DOHH2 (cell line): Measurements from ENCODE around the gene CLIC4.

Source experiments
- H3F3A ChIP-seq: fragments of 200-600 bp; sonication (generic), shearing (Covaris generic); 2 replicates; pipeline ENCODE4 v1.6.0; 2016; ENCODE audit warnings: antibody characterized with exemption, mild to moderate bottlenecking; ENCODE audit not compliant: control insufficient read depth, insufficient read depth
- H3K27ac ChIP-seq: fragments of 200-600 bp; sonication (generic); 2 replicates; pipeline ENCODE4 v1.5.1; 2014; ENCODE audit warnings: low read depth, mild to moderate bottlenecking, low read length, moderate library complexity
- H3K27me3 ChIP-seq: fragments of 200-600 bp; sonication (generic); 2 replicates; pipeline ENCODE4 v1.6.1; 2014; ENCODE audit warnings: mild to moderate bottlenecking, low read length, mixed read lengths; ENCODE audit not compliant: control insufficient read depth
- H3K36me3 ChIP-seq: fragments of 200-600 bp; sonication (generic); 2 replicates; pipeline ENCODE4 v1.6.1; 2014; ENCODE audit warnings: mild to moderate bottlenecking, low read length, moderate library complexity, mixed read lengths; ENCODE audit not compliant: control insufficient read depth
- H3K4me1 ChIP-seq: fragments of 200-600 bp; sonication (generic); 2 replicates; pipeline ENCODE4 v1.6.1; 2014; ENCODE audit warnings: mild to moderate bottlenecking, low read length, mixed read lengths; ENCODE audit not compliant: control insufficient read depth
- H3K4me2 ChIP-seq: fragments of 200-600 bp; sonication (generic); 2 replicates; pipeline ENCODE4 v1.6.0; 2014; ENCODE audit warnings: mild to moderate bottlenecking, low read length, moderate library complexity
- H3K4me3 ChIP-seq: fragments of 200-600 bp; sonication (generic); 2 replicates; pipeline ENCODE4 v1.5.1; 2014; ENCODE audit warnings: mild to moderate bottlenecking, low read length, mixed read lengths
- H3K79me2 ChIP-seq: fragments of 200-600 bp; sonication (generic); 2 replicates; pipeline ENCODE4 v1.6.1; 2014; ENCODE audit warnings: mild to moderate bottlenecking, low read length, mixed read lengths; ENCODE audit not compliant: control insufficient read depth
- H3K9me2 ChIP-seq: fragments of 200-600 bp; sonication (generic); replicated peaks from 2 replicates; pipeline ENCODE4 v1.6.1; 2014; ENCODE audit warnings: mild to moderate bottlenecking, low read length, mixed read lengths; ENCODE audit not compliant: control insufficient read depth
- H3K9me3 ChIP-seq: fragments of 200-600 bp; sonication (generic); 2 replicates; pipeline ENCODE4 v1.6.1; 2014; ENCODE audit warnings: antibody characterized with exemption, low read length, mixed read lengths; ENCODE audit not compliant: control insufficient read depth, insufficient read depth
- H4K20me1 ChIP-seq: fragments of 200-600 bp; sonication (generic); 2 replicates; pipeline ENCODE4 v1.6.0; 2014; ENCODE audit warnings: low read depth, mild to moderate bottlenecking, antibody characterized with exemption, low read length, moderate library complexity; ENCODE audit not compliant: control insufficient read depth, insufficient read depth
- CTCF ChIP-seq: fragments of 200-600 bp; sonication (generic); IDR thresholded peaks from one replicate; pipeline ENCODE4 v1.5.1; 2014; ENCODE audit warnings: antibody characterized with exemption, mild to moderate bottlenecking, low read depth, low read length; ENCODE audit not compliant: poor library complexity, severe bottlenecking
- EZH2phosphoT487 ChIP-seq: fragments of 200-600 bp; sonication (generic); IDR thresholded peaks from 2 replicates; pipeline ENCODE4 v1.6.1; 2017; ENCODE audit warnings: borderline replicate concordance, mild to moderate bottlenecking, antibody characterized with exemption, low read length, moderate library complexity, mixed read lengths

CLIC4 gene

DNA sequence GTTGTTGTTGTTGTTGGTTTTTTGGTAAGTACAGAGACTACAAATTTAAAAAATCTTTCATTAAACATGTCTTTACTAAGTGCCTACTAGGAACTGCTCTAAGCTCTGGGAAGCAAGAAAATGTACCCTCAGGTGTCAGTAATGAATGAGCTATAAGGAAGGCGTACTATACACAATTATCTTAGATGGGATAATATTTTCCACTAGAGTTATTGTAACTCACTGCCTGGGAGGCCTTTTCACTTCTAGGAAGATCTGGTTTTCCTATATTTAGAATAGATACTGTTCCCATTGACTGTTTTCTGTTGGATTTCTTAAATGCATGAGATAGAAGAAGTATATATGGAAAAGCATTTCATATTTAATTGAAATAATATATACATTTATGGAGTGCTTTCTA is 19.6 kb downstream of the CLIC4 start:
- Histone ChIP-seq H3K4me1 (peaks cover 33% of the 10 kb centered on the region), H4K20me1 (peaks cover 3% of the 10 kb centered on the region; the same call in 1 of the 2 replicates), H3K9me3 (no peaks in the 10 kb centered on the region), H3K9me2 (no peaks in the 10 kb centered on the region), H3K4me2 (no peak overlapping the region), H3F3A (peaks cover 5% of the 10 kb centered on the region; the same call in 1 of the 2 replicates), H3K27ac (no peak overlapping the region), H3K4me3 (no peak overlapping the region), H3K36me3 (peaks cover under 1% of the 10 kb centered on the region), H3K79me2 (peaks cover 92% of the 10 kb centered on the region), H3K27me3 (no peaks in the 10 kb centered on the region)
- TF ChIP-seq CTCF (no peak), EZH2phosphoT487 (no peak)

GRCh38 chr1:24765308-24765988 is 20.2 kb downstream of the CLIC4 start:
- Histone ChIP-seq H3K4me2 (no peak overlapping the region), H4K20me1 (peaks cover 5% of the 10 kb centered on the region; the same call in 1 of the 2 replicates), H3K27ac (no peak overlapping the region), H3K9me2 (no peaks in the 10 kb centered on the region), H3F3A (peaks cover 9% of the 10 kb centered on the region), H3K9me3 (no peaks in the 10 kb centered on the region), H3K36me3 (no peaks in the 10 kb centered on the region; the same call in 1 of the 2 replicates), H3K4me1 (peaks cover 39% of the 10 kb centered on the region), H3K4me3 (no peak overlapping the region), H3K79me2 (peaks cover 92% of the 10 kb centered on the region), H3K27me3 (no peaks in the 10 kb centered on the region)
- no peak for TF ChIP-seq EZH2phosphoT487
- no peak for TF ChIP-seq CTCF

DNA sequence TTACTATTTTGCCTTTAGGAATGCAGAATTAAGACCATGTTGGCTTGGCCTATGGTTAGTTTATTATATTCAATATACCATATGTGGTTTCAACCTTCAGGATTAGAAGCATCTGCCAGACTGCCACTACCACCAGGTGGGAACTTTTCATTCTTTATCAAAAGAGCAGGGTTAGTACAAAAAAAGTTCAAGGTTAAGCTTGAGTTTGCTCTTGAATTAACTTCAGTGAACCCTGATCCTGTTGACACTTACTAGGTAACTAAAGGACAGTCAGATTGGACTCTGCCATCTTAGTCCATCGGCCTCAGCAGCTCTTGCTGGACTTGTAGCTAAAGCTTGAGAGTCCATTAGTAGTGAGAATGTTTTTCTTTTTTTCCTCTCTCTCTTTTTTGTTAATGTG is 22.1 kb downstream of the CLIC4 start:
- Histone ChIP-seq H3K27me3 (no peaks in the 10 kb centered on the region), H3K27ac (no peak overlapping the region), H3K9me2 (no peaks in the 10 kb centered on the region), H3K4me2 (no peak overlapping the region), H3K9me3 (no peaks in the 10 kb centered on the region), H3F3A (peaks cover 20% of the 10 kb centered on the region), H3K4me3 (no peak overlapping the region), H3K4me1 (peaks cover 38% of the 10 kb centered on the region), H3K79me2 (peaks cover 92% of the 10 kb centered on the region), H3K36me3 (no peaks in the 10 kb centered on the region; the same call in 1 of the 2 replicates), H4K20me1 (peaks cover 5% of the 10 kb centered on the region; the same call in 1 of the 2 replicates)
- TF ChIP-seq CTCF (no peak), EZH2phosphoT487 (no peak)
